HT-29 (cell line): ENCODE results near the gene CAV2. TPM values are rescaled to one million over a fixed set of nuclear protein-coding genes. Genes with fewer than 3 reads are reported as not detected.
"Not testable (repeated sequence)": the region's sequence is repeated elsewhere in the genome, so short reads cannot be mapped to it uniquely, and the experiment has no call there.

Experiments
- DNase-seq: peaks from one replicate; pipeline ENCODE4 v3.0.0-alpha.2; 2015; ENCODE audit warnings: low spot score
- total RNA-seq: library from RNA; depleted of rRNA; stranded (reverse); fragments of >200 nt; shearing (Covaris generic); gene quantifications from 2 replicates; pipeline ENCODE4 v1.2.3, GENCODE V29; 2014; rRNA removed

Gene CAV2, protein sequence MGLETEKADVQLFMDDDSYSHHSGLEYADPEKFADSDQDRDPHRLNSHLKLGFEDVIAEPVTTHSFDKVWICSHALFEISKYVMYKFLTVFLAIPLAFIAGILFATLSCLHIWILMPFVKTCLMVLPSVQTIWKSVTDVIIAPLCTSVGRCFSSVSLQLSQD
- total RNA-seq: 14.0 and 14.8 TPM in 2 replicates

DNA sequence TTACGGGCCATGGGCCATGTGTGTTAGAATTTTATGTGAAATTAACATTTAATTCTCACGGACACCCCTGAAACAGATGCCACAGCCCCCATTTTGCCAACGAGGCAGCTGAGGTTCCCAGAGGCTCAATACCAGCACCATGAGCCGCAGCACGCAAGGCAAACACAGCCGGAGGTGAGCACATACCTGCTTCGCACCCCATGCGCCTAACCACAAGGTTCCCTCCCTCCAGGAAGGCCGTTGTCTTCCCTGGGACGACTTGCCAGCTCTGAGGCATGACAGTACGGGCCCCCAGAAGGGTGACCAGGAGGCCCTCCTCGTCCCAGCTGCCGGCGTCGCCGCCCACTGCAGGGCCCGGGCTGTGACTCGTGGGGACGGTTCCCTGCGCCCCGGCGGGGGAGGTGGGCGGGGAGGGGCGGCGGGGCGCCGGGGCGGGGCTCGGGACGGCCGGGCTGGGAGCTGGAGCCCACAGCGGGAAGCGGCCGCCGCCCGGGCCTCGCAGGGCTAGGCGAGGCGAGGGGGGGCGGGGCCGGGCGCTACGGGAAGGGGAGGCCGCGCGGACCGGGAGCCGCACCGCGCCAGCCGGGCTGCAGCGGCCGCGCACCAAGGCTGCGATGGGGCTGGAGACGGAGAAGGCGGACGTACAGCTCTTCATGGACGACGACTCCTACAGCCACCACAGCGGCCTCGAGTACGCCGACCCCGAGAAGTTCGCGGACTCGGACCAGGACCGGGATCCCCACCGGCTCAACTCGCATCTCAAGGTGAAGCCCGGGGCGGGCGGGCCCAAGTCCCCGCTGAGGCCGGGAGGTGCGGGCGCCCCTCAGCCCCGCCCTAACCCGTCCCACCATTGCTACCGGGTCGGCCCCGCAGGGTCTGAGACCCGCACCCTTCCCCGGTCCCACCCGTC lies at the start of gene CAV2:
TSS of gene CAV2 (plus strand) at position 571 of the 910 bp plus-strand sequence. CDS start at position 615, 44 bp downstream.
- DNase-seq: peak; percentile 70

- DNase-seq: no peak
Measured at GRCh38 chr7:116449950-116450349, 49.6 kb upstream of the CAV2 start.

GRCh38 chr7:116451957-116452729 lies 47.4 kb upstream of the CAV2 start:
- no peak for DNase-seq

- DNase-seq: no peak
Measured at GRCh38 chr7:116454377-116454776, 45.2 kb upstream of the CAV2 start.

DNA sequence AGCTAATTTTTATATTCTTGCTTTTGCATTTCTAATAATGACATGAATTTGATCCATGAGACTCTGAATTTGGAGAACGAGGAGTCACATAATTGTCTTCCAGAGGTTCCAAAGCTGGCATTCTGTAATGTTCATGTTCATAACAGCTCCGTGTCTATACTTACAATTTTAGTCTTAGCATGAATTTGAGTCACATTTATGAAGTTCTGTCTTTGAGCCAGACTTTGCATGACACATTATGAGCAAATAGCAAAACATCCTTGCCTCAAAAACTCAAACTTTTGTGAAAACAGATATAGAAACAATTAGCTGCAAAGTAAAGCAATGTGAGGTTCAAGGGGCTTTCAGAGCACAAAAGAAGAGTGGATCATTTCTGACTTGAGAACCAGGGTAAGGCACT lies 44.5 kb upstream of the CAV2 start:
- DNase-seq: no peak

GRCh38 chr7:116455499-116455898 lies 44.0 kb upstream of the CAV2 start:
- DNase-seq: no peak

DNA sequence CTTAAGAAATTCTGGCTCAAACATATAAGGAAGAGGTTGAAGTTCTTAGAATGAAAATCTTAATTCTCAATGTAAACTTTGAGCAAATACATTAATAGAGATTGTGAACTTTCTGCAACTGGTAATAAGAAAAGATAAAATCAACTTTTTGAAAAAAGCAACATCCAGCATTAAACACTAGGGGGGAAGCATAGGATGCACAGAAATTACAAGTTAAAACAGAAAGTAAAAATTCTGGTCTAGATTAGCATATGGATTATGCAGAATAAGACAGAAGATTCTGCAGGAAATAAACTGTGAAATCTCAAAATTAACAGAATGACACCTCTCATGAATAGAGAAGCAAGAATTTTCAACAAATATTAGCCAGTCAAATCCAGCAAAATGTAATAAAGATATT lies 38.0 kb upstream of the CAV2 start:
- no peak for DNase-seq

GRCh38 chr7:116463956-116464355 lies 35.6 kb upstream of the CAV2 start:
- no peak for DNase-seq

- DNase-seq: no peak
Measured at GRCh38 chr7:116464375-116464774, 35.2 kb upstream of the CAV2 start.

- DNase-seq: no peak
Measured at GRCh38 chr7:116465125-116465524, 34.4 kb upstream of the CAV2 start.

GRCh38 chr7:116468534-116468933 lies 31.0 kb upstream of the CAV2 start:
- no peak for DNase-seq

GRCh38 chr7:116477625-116478024 lies 21.9 kb upstream of the CAV2 start:
- DNase-seq: no peak

DNA sequence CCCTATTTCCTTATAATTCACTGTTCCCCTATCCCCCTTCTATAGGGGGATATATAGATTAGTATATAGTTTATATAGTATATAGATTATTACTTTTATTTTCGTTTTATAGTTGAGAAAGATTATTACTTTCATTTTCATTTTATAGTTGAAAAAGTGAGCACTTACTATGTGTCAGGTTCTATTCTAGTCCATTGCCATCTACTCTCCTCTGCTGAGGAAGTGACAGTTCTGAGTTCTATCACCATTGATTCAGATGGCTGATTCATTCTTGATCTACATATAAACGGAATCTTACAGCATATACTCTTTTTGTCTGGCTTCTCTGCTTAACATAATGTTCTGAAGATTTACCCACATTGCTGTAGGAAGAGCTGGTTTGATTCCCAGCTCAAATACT lies 20.7 kb upstream of the CAV2 start:
- no peak for DNase-seq

DNA sequence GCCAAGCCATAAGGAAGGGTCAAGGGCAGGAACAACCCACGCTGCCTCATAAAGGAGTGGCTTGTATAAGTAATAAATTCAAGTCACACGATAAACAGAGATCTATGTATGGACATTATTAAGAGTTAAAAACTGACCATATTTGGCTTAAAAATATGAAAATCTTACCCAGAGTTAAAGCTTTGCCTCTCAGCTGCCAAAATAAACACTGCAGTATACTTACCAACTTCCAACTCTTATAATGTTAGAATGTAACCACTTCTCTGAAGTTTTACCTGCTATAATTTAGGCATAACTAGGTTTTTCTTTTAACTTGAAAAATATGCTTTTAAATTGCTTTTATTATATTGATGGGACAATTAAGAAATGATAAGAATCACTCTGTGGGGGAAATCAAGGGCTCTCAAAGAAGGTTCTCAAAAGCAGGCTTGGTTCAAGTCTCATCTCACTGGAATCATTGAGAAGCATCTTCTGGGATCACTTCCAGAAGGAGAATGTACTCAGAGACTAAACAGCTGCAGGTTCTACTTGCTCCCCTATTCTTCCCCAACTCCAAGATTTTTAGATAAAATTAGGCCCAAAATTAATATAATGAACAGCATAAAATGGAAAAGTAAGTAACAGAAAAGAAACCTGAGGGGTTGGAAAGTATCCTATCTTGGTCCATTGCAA lies 16.1 kb upstream of the CAV2 start:
- no peak for DNase-seq

GRCh38 chr7:116484389-116484788 lies 15.1 kb upstream of the CAV2 start:
- not testable (repeated sequence) for DNase-seq

DNA sequence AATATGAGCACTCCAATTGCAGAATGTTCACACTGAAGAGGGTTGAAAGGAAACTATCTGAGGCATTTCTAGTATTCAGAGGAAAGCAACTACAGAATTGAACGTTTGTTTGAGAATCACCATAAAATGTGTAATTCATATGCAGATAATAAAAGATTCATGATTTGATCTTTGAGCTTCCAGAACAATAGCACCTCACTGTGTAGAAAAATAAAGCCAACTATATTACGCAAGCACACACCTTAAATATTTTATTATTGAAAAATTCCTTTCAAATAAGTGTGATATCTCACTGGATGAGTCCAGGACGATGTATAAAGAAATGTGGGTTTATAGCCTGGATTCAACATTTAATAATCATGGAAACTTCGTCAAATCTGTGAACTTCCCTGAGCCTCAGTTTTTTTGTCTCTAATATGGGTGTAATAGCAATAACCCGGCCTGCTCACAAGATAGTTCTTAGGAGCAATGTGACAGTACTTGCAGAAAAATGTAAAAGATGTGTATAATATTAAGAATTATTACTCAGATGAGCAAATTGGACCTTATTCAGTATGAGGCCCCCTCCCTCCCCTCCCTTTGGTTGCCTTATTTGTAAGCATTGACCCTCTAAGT lies 11.5 kb upstream of the CAV2 start:
- DNase-seq: no peak

DNA sequence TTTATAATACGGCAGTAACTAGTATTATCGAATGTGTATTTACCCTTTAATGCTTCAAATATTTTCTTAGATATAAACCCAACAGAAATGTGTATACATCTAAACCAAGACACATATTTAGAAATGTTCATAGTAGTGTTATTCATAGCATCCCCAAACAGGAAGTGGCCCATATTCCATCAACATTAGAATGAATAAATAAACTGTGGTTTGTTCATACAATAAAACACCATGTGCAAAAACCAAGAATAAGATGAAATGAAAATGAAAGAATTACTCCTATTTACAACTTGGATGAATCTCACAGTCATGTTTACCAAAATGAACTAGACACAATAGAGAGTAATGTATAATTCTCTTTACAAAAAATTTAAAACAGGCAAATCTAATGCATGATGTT lies 9.2 kb upstream of the CAV2 start:
- DNase-seq: no peak

DNA sequence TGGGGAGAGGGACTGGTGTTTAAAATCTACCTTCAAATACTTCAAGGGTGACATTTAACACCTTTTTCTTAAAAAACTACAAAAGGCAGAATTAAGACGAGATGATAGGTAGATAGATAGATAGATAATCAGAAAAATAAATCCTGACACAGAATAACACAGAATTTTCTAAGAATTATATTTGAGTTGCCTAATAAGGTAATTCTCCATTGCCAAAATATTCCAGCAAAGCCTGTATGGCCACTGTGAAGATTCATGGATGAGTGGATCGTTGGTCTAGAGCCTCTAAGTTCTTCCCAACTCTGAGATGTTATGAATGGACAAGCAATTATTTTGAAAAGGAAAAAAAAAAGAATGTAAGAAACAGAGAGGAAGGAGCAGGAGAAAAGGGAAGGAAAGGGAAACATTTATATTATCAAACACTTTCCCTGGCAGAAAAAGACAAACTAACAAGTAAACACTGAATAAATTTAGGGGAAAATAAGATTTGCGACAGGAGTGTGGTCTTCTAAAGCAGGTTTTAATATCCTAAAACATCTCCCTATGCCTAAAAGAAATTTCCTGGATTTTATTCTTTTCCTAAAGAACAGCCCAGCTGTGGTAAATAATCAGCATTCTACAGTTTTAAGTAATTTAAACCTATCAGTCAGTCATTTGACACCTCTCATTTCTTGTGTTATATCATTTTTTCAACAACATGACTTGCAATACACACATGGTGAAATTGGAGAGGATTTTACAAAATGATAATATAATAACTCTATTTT lies 7.5 kb upstream of the CAV2 start:
- no peak for DNase-seq

DNA sequence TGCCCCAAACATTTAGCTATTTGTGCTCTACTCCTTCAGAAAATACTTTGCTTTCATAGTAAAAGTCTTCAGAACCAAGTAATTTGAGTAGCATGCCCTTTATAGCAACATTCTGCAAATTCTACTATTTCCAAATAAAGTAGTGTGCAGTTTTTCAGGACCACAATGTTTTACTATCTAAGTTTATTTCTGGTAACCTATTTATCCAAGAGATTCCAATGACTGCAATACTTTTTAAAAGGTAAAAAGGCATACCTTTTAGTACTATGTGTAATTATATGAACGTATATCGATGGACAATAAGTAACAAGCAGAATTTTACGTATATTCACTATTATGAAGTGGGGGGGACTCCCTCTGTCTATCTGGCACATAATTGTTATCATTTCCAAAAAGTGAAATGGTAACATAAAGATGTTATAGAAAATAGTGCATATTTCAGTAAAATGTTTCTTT lies 6.9 kb upstream of the CAV2 start:
- no peak for DNase-seq

- DNase-seq: no peak
Measured at GRCh38 chr7:116493449-116493848, 6.1 kb upstream of the CAV2 start.
